Tibial nerve (tissue), 4 donors: ENCODE data around the gene PCYOX1L. TPM values are rescaled to one million over a fixed set of nuclear protein-coding genes. Genes with fewer than 3 reads are reported as not detected.

ENCODE experiments used
- DNase-seq, 2 donors: peaks; one replicate each; pipeline ENCODE4 v3.0.0-alpha.2; 2019; ENCODE audit warnings: low spot score in 2 of 2
- H3K27ac ChIP-seq, 4 donors: fragments of 200-600 bp; sonication (generic) in 3 of 4; one replicate each; pipeline ENCODE4 v1.5.1; 2017 to 2019; ENCODE audit warnings: mild to moderate bottlenecking in 1 of 4
- H3K27me3 ChIP-seq, 2 donors: fragments of 200-600 bp; sonication (generic) in 1 of 2; one replicate each; pipeline versions ENCODE4 v1.5.1 to v1.6.0; 2017 to 2019
- H3K36me3 ChIP-seq, 3 donors: fragments of 200-600 bp; sonication (generic); one replicate each; pipeline ENCODE4 v1.5.1; 2018 to 2019
- H3K4me1 ChIP-seq, 4 donors: fragments of 200-600 bp; sonication (generic) in 3 of 4; one replicate each; pipeline ENCODE4 v1.5.1; 2017 to 2019
- H3K4me3 ChIP-seq, 4 donors: fragments of 200-600 bp; sonication (generic) in 3 of 4; one replicate each; pipeline ENCODE4 v1.5.1; 2017 to 2019; ENCODE audit warnings: mild to moderate bottlenecking in 1 of 4, moderate library complexity in 1 of 4
- H3K9me3 ChIP-seq, 4 donors: fragments of 200-600 bp; sonication (generic) in 3 of 4; one replicate each; pipeline ENCODE4 v1.5.1; 2017 to 2019
- CTCF ChIP-seq, 5 experiments: fragments of 200-600 bp in 3 of 5; fragments of 450-650 bp in 2 of 5; sonication (generic) in 3 of 5; IDR thresholded peaks; one replicate each; pipeline ENCODE4 v1.5.1; 2016 to 2019; ENCODE audit warnings: antibody characterized with exemption in 5 of 5, mild to moderate bottlenecking in 3 of 5, moderate library complexity in 2 of 5
- EP300 ChIP-seq, 2 donors: sonication (generic); formaldehyde crosslinking; IDR thresholded peaks; one replicate each; pipeline ENCODE4 v1.6.1; 2017; ENCODE audit warnings: antibody characterized with exemption in 2 of 2, mild to moderate bottlenecking in 1 of 2
- POLR2A ChIP-seq, 2 donors: fragments of 450-650 bp; IDR thresholded peaks; one replicate each; pipeline ENCODE4 v1.6.1; 2017; ENCODE audit warnings: antibody characterized with exemption in 2 of 2, mild to moderate bottlenecking in 2 of 2, moderate library complexity in 2 of 2
- WGBS, 2 donors: methylation state at CpG; one replicate each; pipeline ENCODE4 v1.1.5; 2018; 5-methylcytosine and 5-hydroxymethylcytosine counted together
- total RNA-seq, 4 donors: library from RNA; depleted of rRNA; stranded (reverse); fragments of >200 nt; gene quantifications; one replicate each; pipeline ENCODE4 v1.1.0, GENCODE V29; 2016

The PCYOX1L gene
- total RNA-seq, 4 donors from 2014 or later = 5.0 to 8.2 (median 6.7) TPM

DNA sequence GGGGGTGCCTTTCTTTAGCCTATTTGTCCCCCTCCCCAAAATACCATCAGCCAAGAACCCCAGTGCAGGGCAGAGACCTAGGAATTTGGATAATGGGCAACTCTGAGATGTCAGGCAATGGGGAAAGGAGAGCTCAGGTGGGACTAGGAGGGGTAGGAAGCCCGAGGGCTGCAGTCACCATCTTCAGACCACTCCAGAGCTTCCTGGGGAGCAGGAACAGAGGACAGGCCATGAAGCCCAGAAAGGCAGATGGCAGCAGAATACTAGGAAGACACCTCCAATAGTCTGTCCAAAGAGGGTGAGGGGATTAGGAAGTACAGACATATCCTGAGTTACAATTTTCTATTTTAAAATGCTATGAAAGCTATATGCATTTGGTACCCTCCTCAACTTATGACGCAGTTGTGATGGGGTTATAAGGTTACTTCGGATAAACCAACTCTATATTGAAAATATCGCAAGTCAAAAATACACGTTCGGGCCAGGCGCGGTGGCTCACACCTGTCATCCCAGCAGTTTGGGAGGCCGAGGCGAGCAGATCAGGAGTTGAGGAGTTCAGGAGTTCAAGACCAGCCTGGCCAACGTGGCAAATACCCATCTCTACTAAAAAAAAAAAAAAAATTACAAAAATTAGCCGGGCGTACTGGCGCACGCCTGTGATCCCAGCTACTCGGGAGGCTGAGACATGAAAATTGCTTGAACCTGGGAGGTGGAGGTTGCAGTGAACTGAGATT, 55.8 kb downstream of the PCYOX1L start:
- H3K4me3 ChIP-seq = peak overlapping the region in 1 of 4 donors; percentile 57
- H3K36me3 ChIP-seq = no peaks in the 10 kb centered on the region
- H3K27me3 ChIP-seq = no peaks in the 10 kb centered on the region
- 82 to 85% methylated on average over 16 of the region's 16 CpGs for WGBS, 2 donors
- H3K4me1 ChIP-seq = peaks cover 0 to 29% (median 6%) of the 10 kb centered on the region in 4 donors
- H3K9me3 ChIP-seq = no peaks in the 10 kb centered on the region
- DNase-seq = no peak
- TF ChIP-seq POLR2A (IDR thresholded peaks at IDR 0.05) = no peak
- no peak for TF ChIP-seq EP300 (IDR thresholded peaks at IDR 0.05)
- no peak for TF ChIP-seq CTCF (IDR thresholded peaks at IDR 0.05)
- peak overlapping the region in 3 of 4 donors; percentile 16 to 67 (median 44) for H3K27ac ChIP-seq

DNA sequence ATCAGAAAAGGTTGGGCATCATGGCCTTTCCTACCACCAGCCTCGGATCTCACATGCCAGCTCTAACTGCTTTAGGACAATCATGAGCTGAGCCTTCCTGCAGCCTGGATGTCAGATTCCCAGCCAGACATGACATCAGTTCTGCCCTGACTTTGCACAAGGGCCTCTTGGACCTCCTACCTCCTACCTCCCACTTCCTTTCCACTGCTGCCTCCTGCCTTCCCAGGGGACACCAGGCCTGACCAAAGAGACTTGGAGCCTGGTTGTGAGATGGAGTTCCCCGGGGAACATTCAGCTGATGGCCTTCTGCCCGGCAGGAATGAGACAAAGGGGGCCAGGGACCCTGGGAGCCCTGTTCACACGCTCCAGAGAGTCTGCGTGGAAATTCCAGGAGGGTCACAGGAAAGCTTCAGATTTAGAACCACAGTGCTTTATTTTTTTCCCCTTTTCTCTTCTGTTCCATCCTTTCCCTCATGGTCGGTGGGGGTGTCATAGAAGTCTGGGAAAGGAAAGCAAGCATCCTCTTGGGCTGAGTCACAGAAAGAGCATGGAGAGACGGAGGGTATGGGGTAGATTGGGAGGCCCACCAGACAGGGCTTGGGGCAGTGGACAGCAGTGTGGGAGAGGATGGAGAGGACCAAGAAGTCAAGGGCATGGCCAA, 56.7 kb downstream of the PCYOX1L start:
- TF ChIP-seq CTCF (IDR thresholded peaks at IDR 0.05) (no peak), POLR2A (IDR thresholded peaks at IDR 0.05) (no peak), EP300 (IDR thresholded peaks at IDR 0.05) (no peak)
- Histone ChIP-seq H3K27ac (peak overlapping the region in 3 of 4 donors; percentile 12 to 67 (median 65)), H3K4me1 (peaks cover 0 to 34% (median 6%) of the 10 kb centered on the region in 4 donors), H3K4me3 (no peak overlapping the region), H3K9me3 (no peaks in the 10 kb centered on the region), H3K27me3 (no peaks in the 10 kb centered on the region), H3K36me3 (no peaks in the 10 kb centered on the region)
- DNase-seq = no peak
- 35 to 52% methylated on average over 7 of the region's 7 CpGs for WGBS, 2 donors

DNA sequence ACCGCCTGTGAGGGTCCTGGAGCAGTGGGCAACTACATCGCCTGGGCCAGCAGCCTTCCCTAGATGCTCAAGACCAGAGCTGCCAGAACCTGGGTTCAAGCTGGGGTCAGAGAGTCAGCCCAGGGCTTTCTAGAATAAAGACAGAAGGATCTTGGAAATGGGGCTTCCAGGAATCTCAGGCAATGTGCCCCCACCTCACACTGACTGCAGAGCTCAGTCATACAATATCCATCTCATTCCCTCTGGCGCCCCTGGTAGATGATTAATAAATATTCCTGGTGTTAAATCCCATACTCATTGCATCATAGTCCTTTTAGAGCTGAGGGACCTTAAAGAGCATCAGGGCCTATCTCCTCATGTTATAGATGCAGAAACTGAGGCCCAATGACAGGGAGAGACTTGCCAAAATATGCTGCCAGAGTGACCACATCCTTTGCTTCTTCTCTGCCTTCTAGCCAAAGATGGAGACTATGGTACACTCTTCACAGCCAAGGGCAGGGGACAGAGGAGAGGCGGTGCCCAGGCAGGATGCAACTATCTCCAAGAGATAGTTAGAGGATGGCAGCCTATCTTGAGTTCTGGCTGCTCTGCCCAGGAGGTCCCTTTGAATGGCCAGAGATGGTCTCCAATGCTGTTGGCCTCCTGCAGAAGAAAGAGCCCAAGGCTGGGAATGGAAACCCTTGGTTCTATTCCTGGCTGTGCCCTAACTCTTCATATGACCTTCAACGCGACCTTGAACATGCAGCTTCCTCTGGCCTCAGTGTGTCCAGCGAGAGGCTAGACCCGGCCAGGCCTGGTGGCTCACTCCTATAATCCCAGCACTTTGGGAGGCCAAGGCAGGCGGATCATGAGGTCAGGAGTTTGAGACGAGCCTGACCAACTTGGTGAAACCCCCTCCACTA, 57.5 kb downstream of the PCYOX1L start:
- WGBS, 2 donors = 81 to 87% methylated on average over 10 of the region's 10 CpGs
- Histone ChIP-seq H3K27me3 (no peaks in the 10 kb centered on the region), H3K9me3 (no peaks in the 10 kb centered on the region), H3K27ac (peak overlapping the region in 3 of 4 donors; percentile 12 to 67 (median 65)), H3K36me3 (no peaks in the 10 kb centered on the region), H3K4me3 (no peak overlapping the region), H3K4me1 (peaks cover 0 to 42% (median 6%) of the 10 kb centered on the region in 4 donors)
- TF ChIP-seq CTCF (IDR thresholded peaks at IDR 0.05) (no peak), EP300 (IDR thresholded peaks at IDR 0.05) (no peak), POLR2A (IDR thresholded peaks at IDR 0.05) (no peak)
- DNase-seq = no peak

- TF ChIP-seq EP300 (IDR thresholded peaks at IDR 0.05) (no peak), POLR2A (IDR thresholded peaks at IDR 0.05) (no peak), CTCF (IDR thresholded peaks at IDR 0.05) (no peak)
- peaks cover 0 to 59% (median 6%) of the 10 kb centered on the region in 4 donors for H3K4me1 ChIP-seq
- WGBS, 2 donors = 31 to 41% methylated on average over 8 of the region's 8 CpGs
- H3K4me3 ChIP-seq = no peak overlapping the region
- peak overlapping the region in 3 of 4 donors; percentile 8 to 67 (median 54) for H3K27ac ChIP-seq
- H3K27me3 ChIP-seq = no peaks in the 10 kb centered on the region
- no peaks in the 10 kb centered on the region for H3K9me3 ChIP-seq
- no peaks in the 10 kb centered on the region for H3K36me3 ChIP-seq
- no peak for DNase-seq
Measured at GRCh38 chr5:149416987-149417710, 59.3 kb downstream of the PCYOX1L start.
